Adrenal gland (tissue), 5 donors: ENCODE data around the gene EEF1G.

ENCODE experiments used
- POLR2A ChIP-seq, 2 donors: fragments of 450-650 bp; IDR thresholded peaks; one replicate each; pipeline ENCODE4 v1.6.1; 2017; ENCODE audit warnings: antibody characterized with exemption in 2 of 2, mild to moderate bottlenecking in 2 of 2, moderate library complexity in 1 of 2
- TF ChIP-seq, protein P1 (sequence below), 6 experiments: fragments of 450-650 bp in 4 of 6; fragments of 200-600 bp in 2 of 6; sonication (generic) in 1 of 6; IDR thresholded peaks; 1 replicate in 5 of 6; 2 replicates in 1 of 6; pipeline versions ENCODE4 v1.5.1 to v1.8.0; 2016 to 2021; ENCODE audit warnings: antibody characterized with exemption in 6 of 6, mild to moderate bottlenecking in 2 of 6, moderate library complexity in 1 of 6
- donor health status: DM: no; HTN: no; CAD: no.

DNA sequence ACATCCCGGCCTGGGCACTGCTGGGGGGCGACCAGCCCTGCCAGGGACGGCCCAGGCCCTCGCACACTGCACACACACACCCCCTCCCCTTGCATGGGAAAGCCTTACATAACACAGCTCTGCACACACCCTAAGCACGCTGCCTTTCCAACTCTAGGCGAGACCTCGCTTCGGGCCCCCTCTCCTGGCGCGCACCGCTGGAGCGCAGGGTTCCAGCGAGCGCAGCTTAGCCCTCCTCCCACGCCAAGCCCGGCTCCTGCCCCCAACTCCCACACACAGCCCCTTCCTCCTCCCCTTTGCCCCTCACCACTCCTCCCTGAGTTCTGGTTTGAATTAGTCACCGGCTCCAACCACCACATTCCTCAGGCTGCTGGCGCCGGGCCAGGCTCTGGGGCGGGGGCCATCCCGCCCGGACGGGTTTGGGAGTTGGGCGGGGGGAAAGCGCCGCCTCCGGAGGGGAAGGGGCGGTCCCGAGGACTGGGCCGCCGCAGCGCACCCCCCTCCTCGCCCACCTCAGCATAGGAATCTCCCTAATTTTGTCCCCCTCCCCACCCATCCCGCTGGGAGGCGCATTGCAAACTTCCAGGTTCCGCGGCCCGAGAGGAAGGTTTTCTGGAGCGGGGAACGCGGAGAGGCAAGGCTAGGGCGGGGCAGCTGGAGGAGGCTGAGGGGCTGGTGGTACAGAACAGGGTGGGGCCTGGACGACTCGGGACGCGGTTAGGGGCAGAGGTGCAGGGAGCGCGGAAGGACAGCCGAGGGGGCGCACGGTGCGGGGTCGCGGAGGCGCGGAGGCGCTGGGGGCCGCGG is 28.1 kb downstream of the EEF1G start:
- TF ChIP-seq, protein P1, sequence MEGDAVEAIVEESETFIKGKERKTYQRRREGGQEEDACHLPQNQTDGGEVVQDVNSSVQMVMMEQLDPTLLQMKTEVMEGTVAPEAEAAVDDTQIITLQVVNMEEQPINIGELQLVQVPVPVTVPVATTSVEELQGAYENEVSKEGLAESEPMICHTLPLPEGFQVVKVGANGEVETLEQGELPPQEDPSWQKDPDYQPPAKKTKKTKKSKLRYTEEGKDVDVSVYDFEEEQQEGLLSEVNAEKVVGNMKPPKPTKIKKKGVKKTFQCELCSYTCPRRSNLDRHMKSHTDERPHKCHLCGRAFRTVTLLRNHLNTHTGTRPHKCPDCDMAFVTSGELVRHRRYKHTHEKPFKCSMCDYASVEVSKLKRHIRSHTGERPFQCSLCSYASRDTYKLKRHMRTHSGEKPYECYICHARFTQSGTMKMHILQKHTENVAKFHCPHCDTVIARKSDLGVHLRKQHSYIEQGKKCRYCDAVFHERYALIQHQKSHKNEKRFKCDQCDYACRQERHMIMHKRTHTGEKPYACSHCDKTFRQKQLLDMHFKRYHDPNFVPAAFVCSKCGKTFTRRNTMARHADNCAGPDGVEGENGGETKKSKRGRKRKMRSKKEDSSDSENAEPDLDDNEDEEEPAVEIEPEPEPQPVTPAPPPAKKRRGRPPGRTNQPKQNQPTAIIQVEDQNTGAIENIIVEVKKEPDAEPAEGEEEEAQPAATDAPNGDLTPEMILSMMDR (IDR thresholded peaks at IDR 0.05) = peak in 2 of 6 experiments; percentile 5 to 17
- peak in 1 of 2 donors; percentile 23 for TF ChIP-seq POLR2A (IDR thresholded peaks at IDR 0.05)
